Measurements from ENCODE around the gene RTN4R. TPM values are rescaled to one million over a fixed set of nuclear protein-coding genes. Genes with fewer than 3 reads are reported as not detected.

The RTN4R gene
- total and polyA plus RNA-seq, 9 of the 15 experiments (the other 6 are each of a cell fraction or from before 2014, with no cell fraction given): 0.04 to 2.8 (median 1.4) TPM; not detected in 3

DNA sequence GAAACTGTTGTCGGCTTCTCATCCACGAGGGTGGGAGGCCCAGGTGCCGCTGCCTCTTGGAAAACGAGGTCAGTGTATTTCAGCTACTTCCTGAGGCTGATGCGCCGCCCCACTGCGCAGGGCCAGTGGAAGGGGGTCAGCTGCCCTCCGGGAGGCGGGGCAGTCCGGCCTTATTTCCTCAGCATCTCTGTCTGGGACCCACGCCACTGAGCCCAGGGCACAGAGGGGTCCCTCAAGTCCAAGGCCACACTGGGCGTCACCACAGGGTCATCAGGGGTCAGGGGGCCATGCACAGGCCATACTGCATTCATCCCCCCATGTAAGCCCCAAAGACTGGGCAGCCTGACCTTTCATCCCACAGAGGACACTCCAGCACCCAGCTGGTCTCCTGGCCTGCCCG lies 12.1 kb downstream of the RTN4R start (continued):
- TF ChIP-seq MAZ (CRISPR knock-in tag; conservative IDR thresholded peaks at IDR 0.05 in 1 of 2, IDR thresholded peaks at IDR 0.05 in 1 of 2) (no peak), XRCC3 (IDR thresholded peaks at IDR 0.05) (no peak), ELF1 (tag; IDR thresholded peaks at IDR 0.05) (no peak), SOX6 (IDR thresholded peaks at IDR 0.05) (no peak), RFX7 (CRISPR knock-in tag; IDR thresholded peaks at IDR 0.05) (no peak), ELK3 (CRISPR knock-in tag; IDR thresholded peaks at IDR 0.05) (no peak), YY1 (IDR thresholded peaks at IDR 0.05; ENCODE audit: borderline replicate concordance in 1 of 3, control insufficient read depth in 1 of 3, extremely low read depth in 1 of 3, insufficient read depth in 3 of 3, insufficient read length in 1 of 3, insufficient replicate concordance in 2 of 3, low read depth in 1 of 3, low read length in 2 of 3) (peak in 1 of 3 experiments; percentile 2), RUNX1 (IDR thresholded peaks at IDR 0.05; ENCODE audit: low read depth) (no peak), FOXJ2 (tag; IDR thresholded peaks at IDR 0.05) (no peak), NFXL1 (CRISPR knock-in tag; IDR thresholded peaks at IDR 0.05) (no peak), MTA1 (IDR thresholded peaks at IDR 0.05; ENCODE audit: borderline replicate concordance) (no peak), STAT5A (IDR thresholded peaks at IDR 0.05; ENCODE audit: borderline replicate concordance, low read length) (no peak), JUNB (CRISPR knock-in tag; conservative IDR thresholded peaks at IDR 0.05) (peak; percentile 38; the same call in 1 of the 2 replicates)
- TF ChIP-seq, protein P1, sequence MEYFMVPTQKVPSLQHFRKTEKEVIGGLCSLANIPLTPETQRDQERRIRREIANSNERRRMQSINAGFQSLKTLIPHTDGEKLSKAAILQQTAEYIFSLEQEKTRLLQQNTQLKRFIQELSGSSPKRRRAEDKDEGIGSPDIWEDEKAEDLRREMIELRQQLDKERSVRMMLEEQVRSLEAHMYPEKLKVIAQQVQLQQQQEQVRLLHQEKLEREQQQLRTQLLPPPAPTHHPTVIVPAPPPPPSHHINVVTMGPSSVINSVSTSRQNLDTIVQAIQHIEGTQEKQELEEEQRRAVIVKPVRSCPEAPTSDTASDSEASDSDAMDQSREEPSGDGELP (CRISPR knock-in tag; IDR thresholded peaks at IDR 0.05; ENCODE audit: borderline replicate concordance): no peak
- TF ChIP-seq, protein P2, sequence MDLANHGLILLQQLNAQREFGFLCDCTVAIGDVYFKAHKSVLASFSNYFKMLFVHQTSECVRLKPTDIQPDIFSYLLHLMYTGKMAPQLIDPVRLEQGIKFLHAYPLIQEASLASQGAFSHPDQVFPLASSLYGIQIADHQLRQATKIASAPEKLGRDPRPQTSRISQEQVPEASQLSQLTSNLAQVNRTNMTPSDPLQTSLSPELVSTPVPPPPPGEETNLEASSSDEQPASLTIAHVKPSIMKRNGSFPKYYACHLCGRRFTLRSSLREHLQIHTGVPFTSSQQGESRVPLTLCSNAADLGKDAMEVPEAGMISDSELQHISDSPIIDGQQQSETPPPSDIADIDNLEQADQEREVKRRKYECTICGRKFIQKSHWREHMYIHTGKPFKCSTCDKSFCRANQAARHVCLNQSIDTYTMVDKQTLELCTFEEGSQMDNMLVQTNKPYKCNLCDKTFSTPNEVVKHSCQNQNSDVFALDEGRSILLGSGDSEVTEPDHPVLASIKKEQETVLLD (IDR thresholded peaks at IDR 0.05): no peak
- TF ChIP-seq, protein P3, sequence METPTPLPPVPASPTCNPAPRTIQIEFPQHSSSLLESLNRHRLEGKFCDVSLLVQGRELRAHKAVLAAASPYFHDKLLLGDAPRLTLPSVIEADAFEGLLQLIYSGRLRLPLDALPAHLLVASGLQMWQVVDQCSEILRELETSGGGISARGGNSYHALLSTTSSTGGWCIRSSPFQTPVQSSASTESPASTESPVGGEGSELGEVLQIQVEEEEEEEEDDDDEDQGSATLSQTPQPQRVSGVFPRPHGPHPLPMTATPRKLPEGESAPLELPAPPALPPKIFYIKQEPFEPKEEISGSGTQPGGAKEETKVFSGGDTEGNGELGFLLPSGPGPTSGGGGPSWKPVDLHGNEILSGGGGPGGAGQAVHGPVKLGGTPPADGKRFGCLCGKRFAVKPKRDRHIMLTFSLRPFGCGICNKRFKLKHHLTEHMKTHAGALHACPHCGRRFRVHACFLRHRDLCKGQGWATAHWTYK (CRISPR knock-in tag; IDR thresholded peaks at IDR 0.05): no peak
- TF ChIP-seq, protein P4, sequence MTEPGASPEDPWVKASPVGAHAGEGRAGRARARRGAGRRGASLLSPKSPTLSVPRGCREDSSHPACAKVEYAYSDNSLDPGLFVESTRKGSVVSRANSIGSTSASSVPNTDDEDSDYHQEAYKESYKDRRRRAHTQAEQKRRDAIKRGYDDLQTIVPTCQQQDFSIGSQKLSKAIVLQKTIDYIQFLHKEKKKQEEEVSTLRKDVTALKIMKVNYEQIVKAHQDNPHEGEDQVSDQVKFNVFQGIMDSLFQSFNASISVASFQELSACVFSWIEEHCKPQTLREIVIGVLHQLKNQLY (CRISPR knock-in tag; conservative IDR thresholded peaks at IDR 0.05): no peak
- TF ChIP-seq, protein P5, sequence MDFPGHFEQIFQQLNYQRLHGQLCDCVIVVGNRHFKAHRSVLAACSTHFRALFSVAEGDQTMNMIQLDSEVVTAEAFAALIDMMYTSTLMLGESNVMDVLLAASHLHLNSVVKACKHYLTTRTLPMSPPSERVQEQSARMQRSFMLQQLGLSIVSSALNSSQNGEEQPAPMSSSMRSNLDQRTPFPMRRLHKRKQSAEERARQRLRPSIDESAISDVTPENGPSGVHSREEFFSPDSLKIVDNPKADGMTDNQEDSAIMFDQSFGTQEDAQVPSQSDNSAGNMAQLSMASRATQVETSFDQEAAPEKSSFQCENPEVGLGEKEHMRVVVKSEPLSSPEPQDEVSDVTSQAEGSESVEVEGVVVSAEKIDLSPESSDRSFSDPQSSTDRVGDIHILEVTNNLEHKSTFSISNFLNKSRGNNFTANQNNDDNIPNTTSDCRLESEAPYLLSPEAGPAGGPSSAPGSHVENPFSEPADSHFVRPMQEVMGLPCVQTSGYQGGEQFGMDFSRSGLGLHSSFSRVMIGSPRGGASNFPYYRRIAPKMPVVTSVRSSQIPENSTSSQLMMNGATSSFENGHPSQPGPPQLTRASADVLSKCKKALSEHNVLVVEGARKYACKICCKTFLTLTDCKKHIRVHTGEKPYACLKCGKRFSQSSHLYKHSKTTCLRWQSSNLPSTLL (IDR thresholded peaks at IDR 0.05): no peak
- TF ChIP-seq, protein P6, sequence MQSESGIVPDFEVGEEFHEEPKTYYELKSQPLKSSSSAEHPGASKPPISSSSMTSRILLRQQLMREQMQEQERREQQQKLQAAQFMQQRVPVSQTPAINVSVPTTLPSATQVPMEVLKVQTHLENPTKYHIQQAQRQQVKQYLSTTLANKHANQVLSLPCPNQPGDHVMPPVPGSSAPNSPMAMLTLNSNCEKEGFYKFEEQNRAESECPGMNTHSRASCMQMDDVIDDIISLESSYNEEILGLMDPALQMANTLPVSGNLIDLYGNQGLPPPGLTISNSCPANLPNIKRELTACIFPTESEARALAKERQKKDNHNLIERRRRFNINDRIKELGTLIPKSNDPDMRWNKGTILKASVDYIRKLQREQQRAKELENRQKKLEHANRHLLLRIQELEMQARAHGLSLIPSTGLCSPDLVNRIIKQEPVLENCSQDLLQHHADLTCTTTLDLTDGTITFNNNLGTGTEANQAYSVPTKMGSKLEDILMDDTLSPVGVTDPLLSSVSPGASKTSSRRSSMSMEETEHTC (IDR thresholded peaks at IDR 0.05): no peak

Measured in K562 (cell line).